Medulla oblongata (tissue), 1 donor: ENCODE measurements around the gene SLC37A1.
A peak's percentile ranks its signal among the peaks of the same experiment; 100 is the strongest.

ENCODE experiments used
- DNase-seq: peaks from one replicate; pipeline ENCODE4 v3.0.0-alpha.2; 2015; ENCODE audit errors: extremely low spot score

SLC37A1 gene

GRCh38 chr21:42526379-42526727 is 12.7 kb downstream of the SLC37A1 start:
- no peak for DNase-seq

- DNase-seq = no peak
These were observed 13.5 kb downstream of the SLC37A1 start for GRCh38 chr21:42527127-42527488.

- no peak for DNase-seq
These were observed 14.0 kb downstream of the SLC37A1 start for GRCh38 chr21:42527489-42528158.

- DNase-seq = no peak
These were observed 16.5 kb downstream of the SLC37A1 start for GRCh38 chr21:42530167-42530518.

- no peak for DNase-seq
These were observed 18.1 kb downstream of the SLC37A1 start for GRCh38 chr21:42531771-42532170.

DNA sequence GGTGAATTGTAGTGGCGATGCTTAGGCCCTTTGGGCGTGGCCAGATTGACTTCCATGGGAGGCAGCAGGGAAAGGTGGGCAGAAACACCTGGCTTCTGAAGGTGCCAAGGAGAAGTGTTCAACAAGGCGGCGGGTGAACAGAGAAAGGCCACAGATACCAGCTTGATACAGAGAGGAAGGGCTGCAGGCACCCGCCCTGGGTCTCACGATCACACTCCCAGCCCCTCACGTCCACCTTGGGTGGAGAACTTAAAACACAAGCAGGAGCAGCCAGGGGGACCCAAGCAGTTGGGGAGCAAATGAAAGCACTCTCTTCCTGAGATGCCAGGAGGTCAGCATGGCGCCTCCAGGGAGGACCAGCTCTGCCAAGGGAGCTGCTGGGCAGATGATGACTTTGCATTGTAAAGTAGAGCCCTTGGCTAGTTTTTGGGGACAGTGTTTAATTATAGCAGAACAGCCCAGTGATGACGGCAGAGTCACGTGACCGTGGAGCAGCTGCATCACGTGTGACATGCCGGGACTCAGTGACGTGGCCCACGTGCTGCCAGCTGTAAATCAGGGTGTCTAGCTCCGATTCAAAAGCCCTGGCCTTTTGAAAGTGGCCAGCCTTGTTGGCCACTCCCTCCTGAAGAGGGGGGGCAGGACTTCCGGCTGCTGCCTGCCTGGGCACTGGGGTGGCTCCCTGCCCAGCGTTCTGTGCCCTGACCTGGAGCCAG is 19.0 kb downstream of the SLC37A1 start:
- DNase-seq = peak; percentile 90

GRCh38 chr21:42533306-42533962 is 19.8 kb downstream of the SLC37A1 start:
- DNase-seq = no peak

DNA sequence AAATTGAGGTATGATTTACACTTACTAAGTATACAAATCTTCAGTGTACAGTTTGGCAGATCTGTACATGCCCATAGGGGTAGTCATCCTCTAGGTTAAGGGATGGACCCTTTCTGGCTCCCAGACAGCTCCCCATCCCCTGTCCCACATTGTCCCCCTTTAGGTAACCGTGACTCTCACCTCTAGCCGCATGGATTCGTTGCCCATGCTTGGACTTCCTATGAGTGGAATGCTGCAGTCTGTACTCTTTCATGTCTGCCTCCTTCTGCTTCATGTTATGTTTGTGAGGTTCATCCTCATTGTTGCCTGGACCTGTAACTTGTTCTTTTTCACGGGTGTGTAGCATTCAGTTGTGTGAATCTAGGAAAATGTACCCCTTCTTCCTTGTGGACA is 20.3 kb downstream of the SLC37A1 start:
- no peak for DNase-seq

DNA sequence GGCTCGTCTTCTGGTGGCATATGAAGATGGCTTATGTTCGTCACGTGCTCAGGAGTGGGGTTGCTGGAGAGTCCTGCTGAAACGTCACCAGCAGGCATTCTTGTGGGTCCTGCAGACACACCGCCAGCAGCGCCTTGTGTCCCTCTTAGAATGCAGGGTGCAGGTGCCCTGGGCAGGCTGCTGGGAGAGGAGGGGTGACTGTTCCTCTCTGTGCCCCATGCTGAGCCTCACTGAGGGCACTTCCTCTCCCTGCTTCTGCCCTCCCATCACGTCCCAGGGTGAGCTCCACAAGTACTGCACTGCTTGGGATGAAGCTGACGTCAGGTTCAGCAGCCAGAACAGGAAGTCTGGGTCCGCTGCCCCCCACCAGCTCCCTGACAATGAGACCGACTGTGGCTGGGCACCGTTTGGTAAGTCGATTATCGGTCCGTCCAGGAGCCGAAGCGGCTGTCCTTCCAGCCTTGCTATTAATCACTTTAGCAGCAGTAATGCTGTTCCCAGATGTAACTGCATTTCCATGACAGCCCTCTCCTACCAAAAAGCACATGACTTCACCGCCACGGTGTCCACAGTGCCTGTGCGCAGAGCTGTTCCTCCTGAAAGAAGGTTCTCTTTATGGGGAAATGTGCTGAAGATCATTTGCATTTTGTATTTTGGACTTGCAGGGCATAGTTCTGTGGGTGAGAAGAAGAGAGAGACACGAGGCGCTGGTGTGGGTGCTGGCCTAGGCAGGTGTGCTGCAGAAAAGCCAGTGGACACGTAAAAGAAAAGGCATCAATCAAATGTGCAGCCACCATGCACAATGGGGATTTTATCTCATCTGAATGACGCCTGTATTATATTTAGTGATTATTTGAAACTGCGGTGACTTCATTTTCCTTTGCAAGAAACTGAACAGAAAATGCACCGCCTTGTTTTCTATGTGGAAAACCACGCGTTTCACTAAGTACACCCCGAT is 21.0 kb downstream of the SLC37A1 start:
- DNase-seq = peak; percentile 70

DNA sequence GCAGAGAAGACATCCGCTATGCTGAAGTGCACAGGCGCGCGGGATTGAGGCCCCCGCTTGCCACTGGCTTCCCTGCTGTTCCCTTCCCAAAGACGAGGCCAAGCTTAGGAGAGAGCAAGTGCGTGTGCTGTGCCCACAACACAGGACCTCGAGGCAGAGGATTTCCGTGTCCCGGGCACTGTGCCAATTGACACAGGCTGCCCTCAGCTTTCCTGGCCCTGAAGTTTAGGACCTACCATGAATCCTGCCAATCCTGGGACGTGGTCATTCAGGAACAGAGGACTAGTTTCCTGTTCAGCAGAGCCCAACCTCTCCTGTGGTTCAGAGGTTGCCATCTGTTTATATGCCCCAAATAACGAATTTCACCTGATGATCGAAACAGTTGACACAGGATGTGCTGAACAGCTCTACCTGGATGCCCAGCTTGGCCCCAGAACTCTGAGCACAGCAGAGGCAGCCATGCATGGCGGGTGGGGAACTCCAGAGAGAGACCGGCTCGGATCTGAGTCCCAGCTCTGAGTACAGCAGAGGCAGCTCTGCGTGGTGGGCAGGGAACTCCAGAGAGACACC is 22.0 kb downstream of the SLC37A1 start:
- DNase-seq = no peak

- no peak for DNase-seq
These were observed 22.9 kb downstream of the SLC37A1 start for GRCh38 chr21:42536601-42537000.

GRCh38 chr21:42537106-42537742 is 23.6 kb downstream of the SLC37A1 start:
- peak; percentile 58 for DNase-seq

GRCh38 chr21:42538479-42539275 is 25.0 kb downstream of the SLC37A1 start:
- DNase-seq = no peak

DNA sequence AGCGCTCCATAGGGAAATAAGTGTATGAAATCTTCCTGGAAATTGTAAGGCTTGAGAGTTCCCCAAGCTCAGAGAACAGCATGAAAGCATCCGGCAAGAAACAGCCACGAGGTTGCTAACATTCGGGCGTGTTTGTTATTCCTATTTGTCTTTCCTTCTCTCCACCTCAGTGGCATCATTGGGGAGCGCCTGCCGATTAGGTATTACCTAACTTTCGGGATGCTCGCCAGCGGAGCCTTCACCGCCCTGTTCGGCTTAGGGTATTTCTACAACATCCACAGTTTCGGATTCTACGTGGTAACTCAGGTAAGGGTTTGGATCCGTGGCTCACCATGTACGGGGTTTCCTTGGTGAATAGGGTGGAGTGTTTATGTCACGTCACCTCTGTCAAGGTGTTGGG is 25.7 kb downstream of the SLC37A1 start:
- no peak for DNase-seq

GRCh38 chr21:42539931-42540343 is 26.3 kb downstream of the SLC37A1 start:
- DNase-seq = no peak

- DNase-seq = no peak
These were observed 26.7 kb downstream of the SLC37A1 start for GRCh38 chr21:42540396-42540795.

GRCh38 chr21:42541174-42541573 is 27.5 kb downstream of the SLC37A1 start:
- DNase-seq = no peak

DNA sequence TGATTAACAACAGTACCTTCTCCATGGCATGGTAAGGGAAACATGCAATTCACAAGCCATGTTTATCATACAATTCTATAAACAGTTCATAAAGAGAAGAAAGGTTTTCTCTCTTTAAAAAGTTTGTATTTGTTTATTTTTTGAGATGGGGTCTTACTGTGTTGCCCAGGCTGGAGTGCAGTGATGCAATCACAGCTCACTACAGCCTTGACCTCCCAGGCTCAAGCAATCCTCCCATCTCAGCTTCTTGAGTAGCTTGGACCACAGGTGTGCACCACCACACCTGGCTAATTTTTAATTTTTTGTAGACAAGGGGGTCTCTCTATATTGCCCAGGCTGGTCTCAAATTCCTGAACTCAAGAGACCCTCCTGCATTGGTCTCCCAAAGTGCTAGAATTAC is 28.0 kb downstream of the SLC37A1 start:
- no peak for DNase-seq

DNA sequence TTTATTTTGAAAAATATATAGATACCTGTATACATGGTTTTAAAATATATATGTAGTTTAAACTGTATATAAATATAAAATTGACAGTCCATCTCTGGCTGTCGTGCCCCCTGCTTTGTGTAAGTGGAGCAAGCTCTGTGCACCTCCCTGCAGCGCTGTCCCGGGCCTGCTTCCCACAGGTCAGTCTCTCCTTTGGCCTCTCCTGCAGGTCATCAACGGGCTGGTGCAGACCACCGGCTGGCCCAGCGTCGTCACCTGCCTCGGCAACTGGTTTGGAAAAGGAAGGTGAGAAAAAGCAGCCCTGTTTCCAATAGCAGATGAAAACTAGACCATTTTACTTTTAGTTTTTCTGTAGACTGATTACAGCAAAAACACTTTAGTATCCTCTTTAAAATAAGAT is 28.5 kb downstream of the SLC37A1 start:
- DNase-seq = no peak

- DNase-seq = no peak
These were observed 28.9 kb downstream of the SLC37A1 start for GRCh38 chr21:42542596-42542995.
